HG02970 (cell line): ENCODE data around the gene RTN4RL1.

ENCODE experiments used
- ATAC-seq: cut with Tn5 transposase; IDR thresholded peaks from one replicate; pipeline ENCODE4 v1.9.1; 2021; ENCODE audit warnings: mild to moderate bottlenecking, moderate library complexity, moderate number of reproducible peaks; ENCODE audit not compliant: unreplicated experiment, low FRiP score

Gene RTN4RL1

DNA sequence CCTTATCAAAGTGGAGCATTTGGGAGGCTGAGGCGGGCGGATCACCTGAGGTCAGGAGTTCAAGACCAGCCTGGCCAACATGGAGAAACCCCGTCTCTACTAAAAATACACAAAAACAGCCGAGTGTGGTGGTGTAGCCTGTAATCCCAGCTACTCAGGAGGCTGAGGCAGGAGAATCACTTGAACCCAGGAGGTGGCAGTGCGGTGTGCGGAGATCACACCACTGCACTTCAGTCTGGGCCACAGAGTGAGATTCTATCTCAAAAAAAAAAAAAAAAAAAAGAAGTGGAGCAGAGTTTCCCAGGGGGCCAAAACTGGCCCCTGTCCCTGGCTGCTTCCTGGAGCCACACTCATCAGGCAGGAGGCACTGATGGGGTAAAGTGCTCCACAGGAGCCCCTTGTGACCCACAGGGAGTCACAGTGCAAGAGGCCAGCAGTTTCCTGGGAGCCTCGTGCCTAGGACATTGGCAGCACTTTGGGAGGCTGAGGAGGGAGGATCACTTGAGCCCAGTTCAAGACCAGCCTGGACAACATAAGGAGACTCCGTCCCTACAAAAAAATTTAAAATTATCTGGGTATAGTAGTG, 44.4 kb downstream of the RTN4RL1 start:
- ATAC-seq = no peak

DNA sequence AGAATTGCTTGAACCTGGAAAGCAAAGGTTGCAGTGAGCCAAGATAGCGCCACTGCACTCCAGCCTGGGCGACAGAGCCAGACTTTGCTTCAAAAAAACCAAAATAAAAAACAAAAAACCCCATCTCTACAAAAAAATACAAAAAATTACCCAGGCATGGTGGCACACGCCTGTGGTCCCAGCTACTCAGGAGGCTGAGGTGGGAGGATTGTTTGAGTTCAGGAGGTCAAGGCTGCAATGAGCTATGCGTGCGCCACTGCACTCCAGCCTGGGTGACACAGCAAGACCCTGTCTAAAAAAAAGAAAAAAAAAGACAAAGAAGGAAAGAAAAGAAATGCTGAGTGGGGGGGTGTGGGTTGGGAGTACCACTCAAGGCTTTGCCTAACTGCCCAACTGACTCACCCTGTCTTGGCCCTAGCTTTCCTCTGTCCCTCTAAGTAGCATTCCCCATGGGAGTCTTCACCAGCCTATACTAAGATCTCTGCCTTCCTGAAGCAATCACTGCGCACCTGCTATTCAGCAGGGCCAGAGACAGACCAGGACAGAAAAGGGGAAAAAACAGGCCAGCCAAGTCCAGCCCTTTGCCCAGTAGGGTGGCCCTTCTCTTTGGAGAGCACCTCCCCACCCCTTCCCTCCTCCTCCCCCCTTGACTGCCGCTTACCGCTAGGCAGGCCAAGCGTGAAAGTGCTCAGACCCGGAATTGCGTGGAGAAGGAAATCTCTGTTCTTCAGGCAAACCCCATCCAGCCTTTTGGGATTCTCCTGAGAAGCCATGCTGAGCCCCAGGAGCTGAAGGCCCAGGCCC, 45.8 kb downstream of the RTN4RL1 start:
- ATAC-seq = no peak

DNA sequence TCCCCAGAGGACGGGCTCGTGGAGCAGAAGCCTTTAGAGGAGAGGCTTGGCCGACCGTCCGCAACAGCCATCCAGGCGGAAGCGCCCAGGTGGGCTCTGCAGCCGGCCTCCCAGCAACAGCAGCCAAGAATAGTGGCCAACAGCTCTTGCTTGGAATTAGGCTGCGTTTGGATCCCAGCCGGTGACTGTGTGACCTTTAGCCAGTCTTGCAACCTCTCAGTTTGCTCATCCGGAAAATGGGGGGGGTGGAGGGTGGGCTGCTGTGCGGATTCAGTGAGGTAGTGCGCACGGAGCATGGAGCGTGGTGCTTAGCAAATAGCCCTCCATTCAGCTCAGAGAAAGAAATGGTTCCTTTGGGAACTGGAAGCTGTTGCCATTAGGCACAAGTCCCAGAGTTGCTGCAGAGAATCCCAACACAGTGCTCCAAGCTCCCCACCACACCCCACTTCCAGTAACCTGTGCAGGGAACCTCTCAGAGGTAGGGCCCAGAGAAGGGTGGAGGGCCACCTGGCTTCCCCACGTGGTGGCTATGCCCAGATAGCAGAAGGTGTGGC, 46.7 kb downstream of the RTN4RL1 start:
- ATAC-seq = no peak

DNA sequence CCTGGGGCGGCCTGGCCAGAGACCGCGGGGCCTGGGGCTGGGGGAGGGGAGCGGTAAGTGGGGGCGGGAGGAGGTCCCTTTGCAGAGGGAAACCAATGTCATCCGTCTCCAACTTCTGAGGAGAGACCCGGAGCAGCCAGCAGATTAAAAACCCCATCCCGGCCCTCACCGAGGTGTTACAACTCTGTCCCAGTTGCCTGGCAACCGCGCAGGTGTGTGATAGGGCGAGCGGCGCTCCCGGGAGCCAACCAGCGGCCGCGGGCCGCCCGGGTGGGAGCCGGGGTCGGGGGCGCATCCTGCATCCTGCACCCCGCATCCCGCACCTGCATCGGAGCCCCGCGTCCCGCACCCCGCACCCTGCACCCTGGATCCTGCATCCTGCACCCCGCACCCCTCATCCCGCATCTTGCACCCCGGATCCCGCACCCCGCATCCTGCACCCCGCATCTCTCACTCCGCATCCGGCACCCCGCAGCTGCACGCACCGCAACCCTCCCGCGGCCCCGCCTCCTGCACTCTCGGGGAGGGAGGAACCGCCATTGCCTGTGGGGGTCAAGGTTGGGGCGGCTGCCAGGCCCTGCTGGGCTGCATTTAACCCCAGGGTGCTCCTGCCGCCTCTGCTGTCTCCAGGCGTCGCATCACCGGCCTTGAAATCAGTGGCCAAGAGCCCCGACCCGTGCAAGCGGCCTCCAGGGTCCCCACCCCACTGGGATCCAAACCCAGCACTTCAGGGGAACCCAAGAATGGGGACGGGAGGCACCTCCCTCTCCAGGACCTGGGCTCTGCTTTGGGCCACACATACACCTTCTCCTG, 47.3 kb downstream of the RTN4RL1 start:
- no peak for ATAC-seq

DNA sequence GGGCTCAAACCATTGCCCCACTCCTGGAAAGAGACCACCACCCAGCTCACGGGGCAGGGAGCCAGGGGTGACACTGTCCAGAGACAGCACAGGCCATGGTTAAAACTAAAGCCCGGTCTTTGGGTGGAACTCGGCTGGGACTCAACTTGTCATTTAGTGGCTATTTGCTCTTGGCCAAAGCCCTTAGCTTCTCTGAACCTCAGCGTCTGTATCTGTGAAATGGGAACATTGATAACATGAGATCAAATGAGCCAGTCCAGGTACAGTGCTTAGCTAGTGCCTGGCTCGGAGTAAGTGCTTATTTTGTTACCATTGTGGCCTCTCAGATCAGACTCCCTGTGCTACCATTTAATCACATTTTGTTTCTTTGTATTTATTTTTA, 48.5 kb downstream of the RTN4RL1 start:
- ATAC-seq = no peak

GRCh38 chr17:1976000-1976682, 49.0 kb downstream of the RTN4RL1 start:
- no peak for ATAC-seq

GRCh38 chr17:1975573-1975972, 49.6 kb downstream of the RTN4RL1 start:
- ATAC-seq = no peak

GRCh38 chr17:1972487-1973160, 52.5 kb downstream of the RTN4RL1 start:
- ATAC-seq = no peak

DNA sequence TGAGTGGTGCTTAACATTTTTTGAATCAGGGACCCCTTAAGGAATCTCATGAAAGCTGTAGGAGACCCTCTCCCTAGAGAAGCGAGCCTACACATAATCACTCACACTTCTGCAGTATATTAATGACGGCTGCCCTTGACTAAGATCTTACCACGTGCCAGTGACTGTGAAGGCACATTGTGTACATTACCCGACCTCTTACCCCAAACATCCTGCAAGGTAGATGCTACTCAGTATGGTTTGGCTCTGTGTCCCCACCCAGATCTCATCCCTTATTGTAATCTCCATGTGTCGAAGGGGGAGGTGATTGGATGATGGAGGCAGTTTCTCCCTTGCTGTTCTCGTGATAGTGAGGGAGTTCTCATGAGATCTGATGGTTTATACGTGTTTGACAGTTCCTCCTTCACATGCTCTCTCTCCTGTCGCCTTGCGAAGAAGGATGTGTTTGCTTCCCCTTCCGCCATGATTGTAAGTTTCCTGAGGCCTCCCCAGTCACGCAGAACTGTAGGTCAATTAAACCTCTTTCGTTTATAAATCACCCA, 54.2 kb downstream of the RTN4RL1 start:
- no peak for ATAC-seq

- ATAC-seq = no peak
These were observed 55.4 kb downstream of the RTN4RL1 start for GRCh38 chr17:1969712-1970111.

DNA sequence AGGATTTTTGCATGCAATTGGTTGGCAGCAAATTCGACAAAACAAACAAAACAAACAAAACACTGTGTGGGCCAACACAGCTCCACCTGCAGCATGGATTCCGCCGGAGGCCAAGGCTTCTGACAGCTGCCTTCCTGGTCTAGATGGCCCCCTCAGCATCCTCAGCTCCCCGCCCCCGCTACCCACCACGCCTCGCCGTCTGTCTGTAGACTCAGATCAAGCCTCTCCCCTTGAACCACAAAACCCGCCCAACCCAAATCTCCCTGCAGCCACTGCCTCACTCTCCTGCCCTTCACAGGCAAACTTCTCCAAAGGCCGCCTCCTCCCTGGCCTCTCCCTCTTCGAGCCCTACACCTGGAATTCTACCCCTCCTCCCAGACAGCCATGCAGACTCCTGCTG, 57.9 kb downstream of the RTN4RL1 start:
- no peak for ATAC-seq

DNA sequence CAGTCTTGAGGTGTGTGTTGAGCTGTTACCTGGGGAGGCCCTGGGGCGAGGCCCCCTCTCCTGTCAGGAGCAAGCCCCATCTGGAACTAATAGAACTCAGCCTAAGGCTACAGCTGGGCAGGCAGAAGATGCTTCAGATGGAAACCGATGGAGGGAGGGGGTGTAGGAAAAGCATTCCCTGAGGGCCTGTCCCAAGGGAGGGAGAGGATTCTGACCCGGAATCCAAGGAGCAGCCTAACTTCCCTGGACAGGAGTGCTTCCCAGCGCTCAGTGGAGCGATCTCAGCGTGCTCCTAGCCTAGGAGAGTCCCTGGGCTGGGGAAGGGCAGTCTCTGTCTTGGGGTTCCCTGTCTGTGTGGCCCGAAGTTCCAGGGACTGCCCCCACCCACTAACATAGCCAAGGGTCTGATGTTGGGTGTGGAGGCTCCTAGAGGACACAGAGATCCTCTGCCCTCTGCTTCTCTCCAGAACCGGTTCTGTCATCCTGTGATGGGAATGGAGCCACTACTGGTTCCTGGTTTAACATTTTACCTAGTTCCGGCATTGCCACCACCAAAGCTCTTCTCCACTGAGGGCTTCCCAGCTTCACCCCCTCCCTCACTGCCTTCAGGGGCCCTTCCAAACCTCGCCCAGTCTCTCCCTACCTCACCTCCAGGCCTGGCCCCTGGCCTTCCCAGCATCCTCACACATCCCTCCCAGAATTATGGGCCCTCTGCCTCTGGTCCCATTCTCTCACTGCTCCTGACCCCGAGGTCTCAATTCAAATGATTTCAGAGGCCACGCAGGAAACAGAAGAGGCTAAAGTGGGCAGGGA, 58.7 kb downstream of the RTN4RL1 start:
- no peak for ATAC-seq

GRCh38 chr17:1965556-1966273, 59.4 kb downstream of the RTN4RL1 start:
- ATAC-seq = no peak

DNA sequence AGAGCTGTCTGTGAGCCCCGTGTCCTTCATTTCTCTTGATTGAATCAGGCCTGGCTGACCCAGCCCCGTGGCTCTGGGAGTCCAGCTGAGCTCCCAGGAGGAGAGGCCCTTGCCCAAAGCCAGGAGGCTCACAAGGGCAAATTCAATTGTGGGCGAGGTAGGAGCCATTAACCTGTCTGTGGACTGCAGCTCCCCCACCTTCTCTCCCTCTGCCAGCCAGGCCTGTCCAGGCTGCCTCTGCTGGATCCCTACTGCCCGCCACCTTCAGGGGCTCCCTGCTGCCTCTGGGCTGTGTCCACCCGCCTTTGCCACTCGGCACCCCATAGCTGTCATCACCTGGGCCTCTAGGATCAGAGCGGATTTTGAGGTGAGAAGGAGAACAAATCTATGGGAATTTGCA, 61.9 kb downstream of the RTN4RL1 start:
- no peak for ATAC-seq

DNA sequence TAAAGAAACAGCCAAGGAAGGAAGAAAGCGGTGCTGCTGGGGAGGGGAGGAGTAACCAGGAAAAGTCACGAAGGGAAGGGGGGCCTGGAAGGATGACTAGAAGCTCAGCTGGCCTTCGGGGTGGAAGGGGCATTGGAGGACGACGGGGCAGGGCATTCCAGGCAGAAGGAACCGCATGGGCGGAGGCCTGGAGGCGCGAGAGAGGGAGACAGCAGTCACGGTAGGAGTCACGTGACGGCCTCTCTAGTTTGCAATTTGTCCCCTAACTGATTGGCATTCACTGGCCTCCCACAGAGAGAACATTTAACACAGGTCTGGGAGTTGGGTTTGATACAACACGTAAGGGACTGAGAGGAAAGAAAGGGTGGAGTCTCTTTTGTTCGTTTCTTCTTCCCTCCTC, 63.9 kb downstream of the RTN4RL1 start:
- no peak for ATAC-seq

GRCh38 chr17:1960545-1960912, 64.6 kb downstream of the RTN4RL1 start:
- no peak for ATAC-seq

- ATAC-seq = no peak
These were observed 65.1 kb downstream of the RTN4RL1 start for GRCh38 chr17:1959871-1960544.
